NK-92 (cell line): Measurements from ENCODE around the gene NADSYN1.
"Not testable (repeated sequence)": the region's sequence is repeated elsewhere in the genome, so short reads cannot be mapped to it uniquely, and the experiment has no call there.

Experiments
- DNase-seq: peaks from one replicate; lab custom pipeline; 2025; ENCODE audit not compliant: unreplicated experiment; lab: John Stamatoyannopoulos, UW

The NADSYN1 gene

GRCh38 chr11:71525188-71525937, 72.4 kb downstream of the NADSYN1 start:
- no peak for DNase-seq

- no peak for DNase-seq
These were observed 73.0 kb downstream of the NADSYN1 start for GRCh38 chr11:71525938-71526495.

DNA sequence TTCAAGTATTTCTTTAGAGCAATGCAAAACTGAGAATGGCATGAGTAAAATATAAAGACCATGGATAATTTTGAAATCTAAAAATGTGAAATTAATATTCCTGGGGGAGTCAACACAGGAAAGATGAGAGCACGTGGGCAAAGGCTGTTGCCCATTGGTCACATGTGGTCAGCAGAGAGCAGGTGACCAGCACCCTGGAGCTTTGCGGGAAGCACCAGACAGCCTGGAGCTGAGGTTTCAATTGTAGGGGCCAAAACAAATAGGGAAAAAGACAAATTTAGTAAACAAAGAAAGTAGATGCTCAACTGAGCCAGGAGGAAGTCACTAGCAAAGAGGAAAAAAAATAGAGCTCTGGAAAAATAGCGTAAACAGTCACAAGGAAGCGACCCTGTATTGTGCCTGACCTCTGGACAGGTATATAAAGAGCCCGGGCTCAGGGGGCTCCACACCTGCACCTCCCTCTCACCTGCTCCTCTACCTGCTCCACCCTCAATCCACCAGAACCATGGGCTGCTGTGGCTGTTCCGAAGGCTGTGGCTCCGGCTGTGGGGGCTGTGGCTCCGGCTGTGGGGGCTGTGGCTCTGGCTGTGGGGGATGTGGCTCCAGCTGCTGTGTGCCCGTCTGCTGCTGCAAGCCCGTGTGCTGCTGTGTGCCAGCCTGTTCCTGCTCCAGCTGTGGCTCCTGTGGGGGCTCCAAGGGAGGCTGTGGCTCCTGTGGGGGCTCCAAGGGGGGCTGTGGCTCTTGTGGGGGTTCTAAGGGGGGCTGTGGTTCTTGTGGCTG, 74.0 kb downstream of the NADSYN1 start, which contains the start of gene KRTAP5-7:
KRTAP5-7 (plus strand) TSS at position 472 of the 780 bp plus-strand sequence; CDS start at position 506, 34 bp downstream.
- DNase-seq = not testable (repeated sequence)

GRCh38 chr11:71527576-71528210, 74.7 kb downstream of the NADSYN1 start:
- DNase-seq = no peak

DNA sequence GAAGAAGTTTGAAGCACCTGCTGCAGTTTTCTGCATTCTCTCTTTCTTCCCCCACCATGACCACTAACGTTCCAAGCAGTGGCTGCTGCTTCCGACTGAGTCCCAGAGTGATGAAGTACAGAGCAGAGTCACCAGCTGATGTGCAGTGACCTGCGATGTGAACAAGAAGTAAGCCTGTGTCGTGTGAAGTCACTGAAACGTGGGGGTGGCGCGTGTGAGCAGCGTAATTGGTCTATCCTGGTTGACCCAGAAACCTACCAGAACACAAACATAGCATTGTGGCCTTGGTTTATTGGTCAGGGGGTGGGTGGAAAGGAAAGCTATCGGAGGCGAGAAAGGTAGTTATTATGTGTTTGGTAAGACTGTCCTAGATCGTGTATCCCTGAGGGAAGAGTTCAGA, 77.6 kb downstream of the NADSYN1 start:
- no peak for DNase-seq

DNA sequence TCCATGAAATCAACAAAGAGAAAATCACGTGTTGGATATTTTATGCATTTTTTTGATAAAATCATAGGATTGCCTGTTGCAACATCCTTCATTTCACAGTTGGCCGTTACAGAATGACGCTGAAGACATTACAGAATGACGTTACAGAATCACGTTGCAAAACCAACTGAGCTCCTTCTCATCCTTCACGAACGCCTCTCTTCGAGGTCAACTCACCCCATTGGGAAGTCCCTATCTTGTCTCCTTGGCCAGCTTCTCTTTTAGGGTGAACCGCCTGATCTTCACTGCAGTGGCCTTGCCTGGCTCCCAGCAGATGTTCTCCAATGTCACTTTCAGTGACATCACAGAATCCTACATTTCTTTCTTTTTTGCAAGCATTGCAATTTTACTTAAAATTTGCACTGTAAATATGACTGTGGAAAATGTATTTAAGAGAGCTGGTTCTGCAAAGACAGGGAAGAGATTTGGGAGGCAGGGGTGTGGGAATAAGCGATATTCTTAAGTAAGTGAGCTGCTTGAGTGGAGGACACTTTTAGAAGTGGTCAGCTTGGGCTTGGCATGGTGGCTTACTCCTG, 79.1 kb downstream of the NADSYN1 start:
- no peak for DNase-seq

DNA sequence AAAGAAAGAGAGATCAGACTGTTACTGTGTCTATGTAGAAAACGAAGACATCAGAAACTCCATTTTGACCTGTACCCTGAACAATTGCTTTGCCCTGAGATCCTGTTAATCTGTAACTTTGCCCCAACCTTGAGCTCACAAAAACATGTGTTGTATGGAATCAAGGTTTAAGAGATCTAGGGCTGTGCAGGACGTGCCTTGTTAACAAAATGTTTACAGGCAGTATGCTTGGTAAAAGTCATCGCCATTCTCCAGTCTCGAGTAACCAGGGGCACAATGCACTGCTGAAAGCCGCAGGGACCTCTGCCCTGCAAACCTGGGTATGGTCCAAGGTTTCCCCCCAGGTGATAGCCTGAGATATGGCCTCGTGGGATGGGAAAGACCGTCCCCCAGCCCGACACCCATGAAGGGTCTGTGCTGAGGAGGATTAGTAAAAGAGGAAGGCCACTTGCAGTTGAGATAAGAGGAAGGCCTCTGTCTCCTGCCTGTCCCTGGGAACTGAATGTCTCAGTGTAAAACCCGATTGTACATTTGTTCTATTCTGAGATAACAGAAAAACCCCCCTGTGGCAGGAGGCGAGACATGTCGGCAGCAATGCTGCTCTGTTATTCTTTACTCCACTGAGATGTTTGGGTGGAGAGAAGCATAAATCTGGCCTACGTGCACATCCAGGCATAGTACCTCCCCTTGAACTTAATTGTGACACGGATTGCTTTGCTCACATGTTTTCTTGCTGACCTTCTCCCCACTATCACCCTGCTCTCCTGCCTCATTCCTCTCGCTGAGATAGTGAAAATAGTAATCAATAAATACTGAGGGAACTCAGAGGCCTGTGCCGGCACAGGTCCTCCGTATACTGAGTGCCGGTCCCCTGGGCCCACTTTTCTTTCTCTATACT, 82.0 kb downstream of the NADSYN1 start:
- not testable (repeated sequence) for DNase-seq

DNA sequence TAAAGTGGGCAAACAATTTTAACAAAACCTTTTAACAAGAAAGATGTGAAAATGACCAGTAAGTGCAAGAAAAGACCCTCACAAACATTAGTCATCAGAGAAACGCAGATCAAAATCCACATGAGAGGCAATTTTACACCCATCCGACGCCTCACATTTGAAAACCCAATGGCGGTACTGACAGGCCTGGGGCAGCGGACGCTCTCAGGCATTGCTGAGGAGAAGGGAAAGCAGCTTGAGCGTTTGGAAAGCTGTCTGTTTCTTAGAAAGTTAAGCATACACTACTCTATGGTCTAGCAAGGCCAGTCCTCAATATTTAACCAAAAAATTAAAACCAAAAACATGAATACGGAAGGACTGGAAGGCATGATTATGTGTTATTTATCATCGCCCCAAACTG, 82.8 kb downstream of the NADSYN1 start:
- no peak for DNase-seq

DNA sequence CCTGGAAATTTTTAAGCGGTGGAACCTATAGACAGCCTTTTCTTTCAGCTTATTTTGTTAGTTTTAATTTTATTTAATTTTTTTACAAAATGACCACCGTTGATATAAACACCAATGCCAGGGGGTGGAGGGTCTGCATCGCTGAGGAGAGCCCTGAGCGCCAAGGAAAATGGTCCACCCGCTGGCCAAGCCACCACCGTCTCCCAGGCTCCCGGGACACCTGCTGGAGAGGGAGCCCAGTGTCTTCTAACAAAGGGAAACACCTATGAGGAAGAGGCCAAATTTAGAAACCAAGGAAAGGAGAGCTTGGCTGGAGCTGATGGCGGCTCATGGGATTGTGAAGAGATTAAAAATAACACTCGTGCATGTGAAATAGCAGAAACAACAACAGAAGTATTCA, 84.5 kb downstream of the NADSYN1 start:
- no peak for DNase-seq

DNA sequence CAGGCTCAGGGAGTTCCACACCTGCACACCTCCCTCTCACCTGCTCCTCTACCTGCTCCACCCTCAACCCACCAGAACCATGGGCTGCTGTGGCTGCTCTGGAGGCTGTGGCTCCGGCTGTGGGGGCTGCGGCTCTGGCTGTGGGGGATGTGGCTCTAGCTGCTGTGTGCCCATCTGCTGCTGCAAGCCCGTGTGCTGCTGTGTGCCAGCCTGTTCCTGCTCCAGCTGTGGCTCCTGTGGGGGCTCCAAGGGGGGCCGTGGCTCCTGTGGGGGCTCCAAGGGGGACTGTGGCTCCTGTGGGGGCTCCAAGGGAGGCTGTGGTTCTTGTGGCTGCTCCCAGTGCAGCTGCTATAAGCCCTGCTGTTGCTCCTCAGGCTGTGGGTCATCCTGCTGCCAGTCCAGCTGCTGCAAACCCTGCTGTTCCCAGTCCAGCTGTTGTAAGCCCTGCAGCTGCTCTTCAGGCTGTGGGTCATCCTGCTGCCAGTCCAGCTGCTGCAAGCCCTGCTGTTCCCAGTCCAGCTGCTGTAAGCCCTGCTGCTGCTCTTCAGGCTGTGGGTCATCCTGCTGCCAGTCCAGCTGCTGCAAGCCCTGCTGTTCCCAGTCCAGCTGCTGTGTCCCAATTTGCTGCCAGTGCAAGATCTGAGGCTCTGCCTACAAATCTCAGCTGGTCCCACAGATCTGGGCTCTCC, 85.1 kb downstream of the NADSYN1 start, which contains the start of gene KRTAP5-8:
KRTAP5-8 (plus strand) TSS at position 49 of the 689 bp plus-strand sequence; CDS start at position 80, 31 bp downstream.
- not testable (repeated sequence) for DNase-seq

GRCh38 chr11:71538666-71538990, 85.6 kb downstream of the NADSYN1 start:
- no peak for DNase-seq

- DNase-seq = no peak
These were observed 86.0 kb downstream of the NADSYN1 start for GRCh38 chr11:71539017-71539416.

DNA sequence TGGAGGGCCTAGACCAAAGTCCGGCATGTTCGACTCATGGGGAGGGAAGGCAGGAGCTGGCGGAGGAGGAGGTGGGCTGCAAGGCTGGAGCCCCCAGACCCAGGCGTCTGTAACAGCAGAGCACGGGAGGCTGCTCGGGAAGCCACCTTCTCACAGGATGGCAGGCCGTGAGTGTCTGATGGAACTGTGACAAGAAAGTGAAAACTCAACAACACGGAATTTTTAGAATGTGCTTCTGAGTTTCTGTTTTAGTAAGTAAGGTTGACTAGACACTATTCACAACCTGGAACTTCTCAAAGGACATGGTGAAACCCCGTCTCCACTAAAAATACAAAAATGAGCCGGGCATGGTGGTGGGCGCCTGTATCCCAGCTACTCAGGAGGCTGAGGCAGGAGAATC, 87.0 kb downstream of the NADSYN1 start:
- DNase-seq = not testable (repeated sequence)

DNA sequence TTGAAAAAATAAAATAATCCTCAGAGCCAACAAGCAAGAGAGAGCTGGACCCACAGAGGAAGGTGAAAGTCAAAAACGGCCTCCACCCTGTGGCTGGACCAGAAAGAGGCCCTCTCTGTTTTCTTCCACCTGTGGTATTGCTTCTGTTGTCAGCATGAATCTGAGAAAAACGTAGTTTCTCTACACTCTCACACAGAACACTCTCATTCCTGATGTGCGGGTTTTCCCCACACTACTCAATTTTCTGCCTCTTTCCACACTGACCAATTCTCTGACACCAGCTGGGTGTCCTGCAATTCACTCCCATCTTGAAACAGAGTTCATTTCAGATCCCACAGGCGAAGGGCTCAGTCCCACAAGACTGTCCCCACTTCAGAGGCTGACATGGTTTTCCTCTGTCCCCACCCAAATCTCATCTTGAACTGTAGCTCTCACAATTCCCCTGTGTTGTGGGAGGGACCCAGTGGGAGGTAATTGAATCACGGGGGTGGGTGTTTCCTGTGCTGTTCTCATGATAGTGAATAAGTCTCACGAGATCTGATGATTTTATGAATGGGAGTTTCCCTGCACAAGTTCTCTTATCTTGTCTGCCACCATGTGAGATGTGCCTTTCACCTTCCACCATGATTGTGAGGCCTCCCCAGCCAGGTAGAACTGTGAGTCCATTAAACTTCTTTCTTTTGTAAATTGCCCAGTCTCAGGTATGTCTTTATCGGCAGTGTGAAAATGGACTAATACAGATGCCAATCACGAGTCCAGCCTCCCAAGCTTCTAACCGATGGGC, 87.7 kb downstream of the NADSYN1 start:
- DNase-seq = not testable (repeated sequence)

DNA sequence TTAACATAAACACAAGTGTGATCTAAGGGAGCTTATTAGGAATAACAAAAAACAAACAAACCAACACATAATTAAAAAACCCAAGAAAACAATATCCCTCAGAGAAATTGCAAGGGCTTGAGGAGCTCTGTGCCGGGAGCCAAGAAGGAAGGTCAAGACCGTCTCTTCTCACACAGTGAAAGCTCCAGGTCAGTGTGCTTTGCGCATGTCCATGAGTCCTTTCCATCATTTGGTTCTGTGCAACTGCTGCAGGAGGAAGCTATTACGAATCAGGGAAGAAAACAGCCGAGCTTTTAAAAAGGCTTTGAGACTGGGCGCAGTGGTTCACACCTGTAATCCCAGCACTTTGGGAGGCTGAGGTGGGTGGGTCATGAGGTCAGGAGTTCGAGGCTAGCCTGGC, 89.4 kb downstream of the NADSYN1 start:
- no peak for DNase-seq

DNA sequence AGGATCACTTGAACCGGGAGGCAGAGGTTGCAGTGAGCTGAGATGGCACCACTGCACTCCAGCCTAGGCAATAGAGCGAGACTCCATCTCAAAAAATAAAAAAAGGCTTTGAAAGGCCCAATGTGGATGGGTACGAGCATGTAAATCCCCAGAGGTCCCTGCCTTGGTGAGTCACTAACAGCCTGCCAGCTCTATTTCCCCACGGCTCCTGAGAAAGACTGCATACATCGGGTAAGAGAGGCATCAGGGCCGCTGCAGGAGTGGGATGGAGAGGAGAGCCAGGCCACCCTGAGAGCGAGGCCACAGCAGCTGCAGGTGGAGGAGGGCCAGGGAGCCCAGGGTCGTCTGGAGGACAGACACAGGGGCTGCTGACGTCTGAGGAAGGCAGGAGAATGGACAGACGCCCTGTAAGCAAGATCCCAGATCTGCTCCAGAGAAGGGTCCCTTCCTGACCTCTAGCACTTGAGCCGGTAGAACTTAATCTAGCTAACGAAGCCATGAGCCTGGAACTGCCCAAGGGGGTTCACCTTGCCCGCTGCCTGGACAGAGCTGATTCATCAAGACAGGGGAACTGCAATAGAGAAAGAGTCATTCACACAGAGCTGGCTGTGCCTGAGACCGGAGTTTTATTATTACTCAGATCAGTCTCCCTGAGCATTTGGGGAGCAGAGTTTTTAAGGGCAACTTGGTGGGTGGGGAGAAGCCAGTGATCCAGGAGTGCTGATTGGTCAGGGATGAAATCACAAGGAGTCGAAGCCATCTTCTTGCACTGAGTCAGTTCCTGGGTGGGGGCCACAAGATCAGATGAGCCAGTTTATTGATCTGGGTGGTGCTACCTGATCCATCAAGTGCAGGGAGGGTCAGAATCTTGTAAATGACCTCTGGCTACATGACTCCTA, 90.1 kb downstream of the NADSYN1 start:
- no peak for DNase-seq

DNA sequence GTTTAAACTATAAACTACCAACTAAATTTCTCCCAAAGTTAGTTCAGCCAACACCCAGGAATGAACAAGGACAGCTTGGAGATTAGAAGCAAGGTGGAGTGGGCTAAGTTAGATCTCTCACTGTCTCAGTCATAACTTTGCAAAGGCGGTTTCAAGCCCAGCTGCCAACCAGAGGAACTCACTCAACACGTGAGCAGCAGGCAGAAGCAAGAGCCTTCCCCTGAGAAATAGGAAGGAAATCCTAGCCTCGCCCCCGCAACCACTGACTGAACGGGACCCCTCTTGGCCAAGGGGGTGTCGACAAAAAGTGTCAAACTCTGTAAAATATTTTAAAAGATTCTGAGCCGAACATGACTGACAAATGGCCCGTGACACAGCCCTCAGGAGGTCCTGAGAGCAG, 90.9 kb downstream of the NADSYN1 start:
- DNase-seq = no peak
